ENCODE data around the gene STYX.
"Not testable (repeated sequence)": the region's sequence is repeated elsewhere in the genome, so short reads cannot be mapped to it uniquely, and the experiment has no call there.

STYX gene

GRCh38 chr14:52716155-52716554 lies 13.8 kb upstream of the STYX start:
- no peaks in the 10 kb centered on the region for H3K9me3 ChIP-seq (ENCODE audit: severe bottlenecking)
- TF ChIP-seq CTCF (IDR thresholded peaks at IDR 0.05; ENCODE audit: poor library complexity, severe bottlenecking): no peak
- no peak overlapping the region for H3K4me3 ChIP-seq (ENCODE audit: severe bottlenecking)
- H3K27ac ChIP-seq (ENCODE audit: poor library complexity, severe bottlenecking): no peak overlapping the region
- H3K36me3 ChIP-seq (ENCODE audit: low read depth): peaks cover 98% of the 10 kb centered on the region
- DNase-seq (ENCODE audit: low spot score) (no peak), ATAC-seq (ENCODE audit: low read depth) (no peak)
- no peaks in the 10 kb centered on the region for H3K27me3 ChIP-seq (ENCODE audit: insufficient read depth, poor library complexity, severe bottlenecking)
- H3K4me1 ChIP-seq (ENCODE audit: insufficient read depth, poor library complexity, severe bottlenecking): no peaks in the 10 kb centered on the region

GRCh38 chr14:52723514-52724359 lies 6.2 kb upstream of the STYX start:
- no peak; the same call in 2 of the 3 replicates for ATAC-seq (ENCODE audit: low read depth)
- no peak for DNase-seq (ENCODE audit: low spot score)
- Histone ChIP-seq H3K36me3 (ENCODE audit: low read depth) (peaks cover 91% of the 10 kb centered on the region), H3K9me3 (ENCODE audit: severe bottlenecking) (no peaks in the 10 kb centered on the region), H3K4me1 (ENCODE audit: insufficient read depth, poor library complexity, severe bottlenecking) (no peaks in the 10 kb centered on the region), H3K4me3 (ENCODE audit: severe bottlenecking) (no peak overlapping the region), H3K27ac (ENCODE audit: poor library complexity, severe bottlenecking) (no peak overlapping the region), H3K27me3 (ENCODE audit: insufficient read depth, poor library complexity, severe bottlenecking) (no peaks in the 10 kb centered on the region)
- no peak for TF ChIP-seq CTCF (IDR thresholded peaks at IDR 0.05; ENCODE audit: poor library complexity, severe bottlenecking)

GRCh38 chr14:52724360-52724644 lies 5.7 kb upstream of the STYX start:
- Histone ChIP-seq H3K27me3 (ENCODE audit: insufficient read depth, poor library complexity, severe bottlenecking) (no peaks in the 10 kb centered on the region), H3K4me1 (ENCODE audit: insufficient read depth, poor library complexity, severe bottlenecking) (no peaks in the 10 kb centered on the region), H3K27ac (ENCODE audit: poor library complexity, severe bottlenecking) (no peak overlapping the region), H3K36me3 (ENCODE audit: low read depth) (peaks cover 90% of the 10 kb centered on the region), H3K4me3 (ENCODE audit: severe bottlenecking) (no peak overlapping the region), H3K9me3 (ENCODE audit: severe bottlenecking) (no peaks in the 10 kb centered on the region)
- TF ChIP-seq CTCF (IDR thresholded peaks at IDR 0.05; ENCODE audit: poor library complexity, severe bottlenecking): no peak
- DNase-seq (ENCODE audit: low spot score): no peak
- ATAC-seq (ENCODE audit: low read depth): peak; percentile 43; the same call in 2 of the 3 replicates

- not testable (repeated sequence) for H3K4me3 ChIP-seq (ENCODE audit: severe bottlenecking); H3K4me1 ChIP-seq (ENCODE audit: insufficient read depth, poor library complexity, severe bottlenecking); H3K27ac ChIP-seq (ENCODE audit: poor library complexity, severe bottlenecking); DNase-seq (ENCODE audit: low spot score); H3K27me3 ChIP-seq (ENCODE audit: insufficient read depth, poor library complexity, severe bottlenecking); H3K9me3 ChIP-seq (ENCODE audit: severe bottlenecking); ATAC-seq (ENCODE audit: low read depth)
- H3K36me3 ChIP-seq (ENCODE audit: low read depth): peaks cover 64% of the 10 kb centered on the region
These were observed 2.5 kb upstream of the STYX start for GRCh38 chr14:52727509-52727908.

- Histone ChIP-seq H3K27ac (ENCODE audit: poor library complexity, severe bottlenecking) (peak overlapping the region; percentile 47), H3K36me3 (ENCODE audit: low read depth) (peaks cover 58% of the 10 kb centered on the region)
- H3K4me1 ChIP-seq (ENCODE audit: insufficient read depth, poor library complexity, severe bottlenecking); H3K4me3 ChIP-seq (ENCODE audit: severe bottlenecking); H3K27me3 ChIP-seq (ENCODE audit: insufficient read depth, poor library complexity, severe bottlenecking); ATAC-seq (ENCODE audit: low read depth); H3K9me3 ChIP-seq (ENCODE audit: severe bottlenecking); DNase-seq (ENCODE audit: low spot score): not testable (repeated sequence)
These were observed 931 bp upstream of the STYX start for GRCh38 chr14:52729035-52729434.

GRCh38 chr14:52729585-52729924 lies 411 bp upstream of the STYX start:
- Histone ChIP-seq H3K9me3 (ENCODE audit: severe bottlenecking) (no peaks in the 10 kb centered on the region), H3K4me1 (ENCODE audit: insufficient read depth, poor library complexity, severe bottlenecking) (peaks cover 2% of the 10 kb centered on the region), H3K27ac (ENCODE audit: poor library complexity, severe bottlenecking) (peak overlapping the region; percentile 47), H3K36me3 (ENCODE audit: low read depth) (peaks cover 57% of the 10 kb centered on the region), H3K4me3 (ENCODE audit: severe bottlenecking) (peak overlapping the region; percentile 6), H3K27me3 (ENCODE audit: insufficient read depth, poor library complexity, severe bottlenecking) (no peaks in the 10 kb centered on the region)
- ATAC-seq (ENCODE audit: low read depth) (no peak), DNase-seq (ENCODE audit: low spot score) (no peak)
- no peak for TF ChIP-seq CTCF (IDR thresholded peaks at IDR 0.05; ENCODE audit: poor library complexity, severe bottlenecking)

Data from RWPE2 (cell line).